LNCAP (cell line): ENCODE results near the gene PTPN21.

ENCODE experiments used
- TF ChIP-seq, protein P1 (sequence below): fragments of 450-650 bp; IDR thresholded peaks from 2 replicates; pipeline ENCODE4 v1.5.1; 2017; ENCODE audit warnings: mild to moderate bottlenecking

The PTPN21 gene

DNA sequence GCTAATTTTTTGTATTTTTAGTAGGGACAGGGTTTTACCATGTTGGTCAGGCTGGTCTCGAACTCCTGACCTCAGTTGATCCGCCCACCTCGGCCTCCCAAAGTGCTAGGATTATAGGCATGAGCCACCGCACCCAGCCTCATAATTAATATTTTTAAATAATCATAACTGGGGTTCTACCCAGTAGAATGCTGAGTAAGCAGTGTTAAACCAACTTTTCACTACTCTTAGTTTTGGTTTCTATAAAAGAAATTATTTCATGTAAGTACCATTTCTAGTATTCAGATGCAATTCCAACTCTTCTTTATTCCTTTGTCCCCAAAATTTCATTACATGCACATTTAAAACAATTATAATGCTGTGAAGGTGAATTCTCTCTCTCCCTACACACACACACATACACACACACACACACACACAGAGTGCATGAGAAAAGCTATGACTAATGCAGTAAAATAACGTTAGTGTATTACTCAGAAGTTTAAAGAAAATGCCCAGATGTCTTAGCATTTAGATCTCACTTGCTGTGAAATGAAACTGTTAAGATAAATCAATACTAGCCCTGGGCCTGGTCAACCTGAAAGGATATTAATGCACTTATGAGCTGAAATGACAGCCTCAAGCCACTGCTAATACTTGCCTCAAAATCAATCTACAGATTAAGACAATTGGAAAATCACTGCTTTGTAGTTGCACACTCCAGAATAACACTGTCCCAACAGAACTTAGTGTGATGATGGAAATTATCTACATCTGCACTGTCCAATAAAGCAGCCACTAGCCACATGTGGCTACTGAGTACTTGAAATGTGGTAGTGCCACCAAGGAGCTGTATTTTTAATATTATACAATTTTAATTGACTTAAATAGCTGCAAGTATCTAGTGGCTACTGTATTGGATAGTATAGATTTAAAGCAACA, 36.0 kb downstream of the PTPN21 start:
- TF ChIP-seq, protein P1, sequence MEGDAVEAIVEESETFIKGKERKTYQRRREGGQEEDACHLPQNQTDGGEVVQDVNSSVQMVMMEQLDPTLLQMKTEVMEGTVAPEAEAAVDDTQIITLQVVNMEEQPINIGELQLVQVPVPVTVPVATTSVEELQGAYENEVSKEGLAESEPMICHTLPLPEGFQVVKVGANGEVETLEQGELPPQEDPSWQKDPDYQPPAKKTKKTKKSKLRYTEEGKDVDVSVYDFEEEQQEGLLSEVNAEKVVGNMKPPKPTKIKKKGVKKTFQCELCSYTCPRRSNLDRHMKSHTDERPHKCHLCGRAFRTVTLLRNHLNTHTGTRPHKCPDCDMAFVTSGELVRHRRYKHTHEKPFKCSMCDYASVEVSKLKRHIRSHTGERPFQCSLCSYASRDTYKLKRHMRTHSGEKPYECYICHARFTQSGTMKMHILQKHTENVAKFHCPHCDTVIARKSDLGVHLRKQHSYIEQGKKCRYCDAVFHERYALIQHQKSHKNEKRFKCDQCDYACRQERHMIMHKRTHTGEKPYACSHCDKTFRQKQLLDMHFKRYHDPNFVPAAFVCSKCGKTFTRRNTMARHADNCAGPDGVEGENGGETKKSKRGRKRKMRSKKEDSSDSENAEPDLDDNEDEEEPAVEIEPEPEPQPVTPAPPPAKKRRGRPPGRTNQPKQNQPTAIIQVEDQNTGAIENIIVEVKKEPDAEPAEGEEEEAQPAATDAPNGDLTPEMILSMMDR, result no peak

DNA sequence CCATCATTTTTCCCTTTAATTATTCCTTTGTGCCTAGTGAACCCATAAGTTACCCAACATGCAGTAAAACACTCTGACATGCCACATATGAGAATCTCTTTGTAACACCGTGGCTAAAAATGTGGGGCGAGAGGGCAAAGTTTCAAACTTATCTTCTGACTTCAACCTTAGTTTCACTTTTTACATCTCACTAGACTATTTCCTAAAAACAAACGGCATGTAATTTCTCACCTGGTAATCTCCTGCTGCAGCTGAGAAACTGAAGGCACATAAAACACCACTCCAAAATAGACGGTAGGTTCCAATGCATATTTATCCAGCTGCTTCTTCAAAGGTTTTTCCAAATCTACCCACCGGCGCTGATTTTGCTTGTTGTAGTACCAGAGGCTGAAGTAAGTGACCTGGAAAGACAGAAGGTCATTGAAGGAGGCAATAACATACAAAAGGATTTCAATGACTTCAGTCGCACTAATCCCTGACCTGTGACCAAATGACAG, 37.9 kb downstream of the PTPN21 start:
- TF ChIP-seq, protein P1, result no peak

DNA sequence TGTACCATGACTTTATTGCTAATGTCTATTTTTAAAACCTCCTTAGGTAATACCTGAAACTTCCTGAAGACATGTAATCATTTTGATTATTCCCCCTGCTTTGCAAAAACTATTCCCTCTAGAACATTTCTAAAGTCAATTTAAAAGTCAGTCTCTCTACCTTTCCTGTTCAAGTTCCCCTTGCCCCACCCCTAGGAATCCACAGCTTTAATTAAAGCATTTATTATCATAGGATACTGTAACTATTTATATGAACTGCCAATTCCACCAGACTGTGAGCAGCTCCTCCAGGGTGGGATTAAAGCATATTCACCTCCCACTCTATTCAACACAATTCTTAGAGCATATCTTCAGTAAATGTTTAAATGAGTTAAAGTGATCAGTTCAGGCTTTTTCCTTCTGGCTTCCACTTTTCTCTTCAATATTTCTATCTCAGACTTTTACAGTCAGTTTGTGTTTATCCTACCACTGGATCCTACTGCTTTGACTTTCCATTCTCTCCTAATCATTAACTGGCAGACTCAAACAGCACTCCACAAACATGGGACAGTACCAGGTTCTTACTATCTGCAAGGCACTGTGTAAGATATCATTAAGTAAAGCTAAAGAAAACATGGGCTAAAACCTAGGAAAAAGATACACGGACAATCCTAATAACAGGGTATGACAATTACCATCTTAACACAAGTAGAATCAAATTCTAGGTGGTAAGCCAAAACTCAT, 39.1 kb downstream of the PTPN21 start:
- TF ChIP-seq, protein P1, result no peak

DNA sequence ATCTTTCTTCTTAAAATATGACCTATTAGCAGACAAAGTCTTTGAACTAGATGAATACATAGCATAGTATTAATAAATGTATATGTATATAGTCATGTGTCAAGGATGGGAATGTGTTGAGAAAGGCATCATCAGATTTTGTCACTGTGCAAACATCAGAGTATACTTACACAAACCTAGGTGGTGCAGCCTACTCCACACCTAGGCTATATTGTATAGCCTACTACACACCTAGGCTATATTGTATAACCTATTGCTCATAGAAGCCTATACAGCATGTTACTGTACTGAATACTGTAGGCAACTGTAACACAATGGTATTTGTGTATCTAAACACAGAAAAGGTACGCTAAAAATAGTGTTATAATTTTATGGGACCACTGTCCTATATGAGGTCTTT, 47.6 kb downstream of the PTPN21 start:
- TF ChIP-seq, protein P1, result no peak

DNA sequence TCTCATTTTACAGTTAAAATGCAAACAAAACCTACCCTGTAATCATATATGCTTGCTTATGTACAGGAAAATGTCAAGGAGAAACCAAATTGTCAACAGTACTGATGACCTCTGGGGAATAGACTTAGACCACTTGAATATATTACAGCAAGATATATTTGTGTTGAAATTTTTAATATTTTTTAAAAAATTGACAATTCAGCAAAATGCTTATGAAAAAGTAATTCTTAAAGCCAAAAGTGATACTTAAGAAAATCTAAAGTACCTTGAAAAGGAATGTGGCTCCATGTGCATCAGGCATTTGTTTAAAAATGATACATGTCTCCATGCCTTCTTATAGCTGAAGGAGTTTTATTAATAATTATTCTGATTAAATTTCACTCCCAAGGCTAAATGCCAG, 49.2 kb downstream of the PTPN21 start:
- TF ChIP-seq, protein P1, result no peak

DNA sequence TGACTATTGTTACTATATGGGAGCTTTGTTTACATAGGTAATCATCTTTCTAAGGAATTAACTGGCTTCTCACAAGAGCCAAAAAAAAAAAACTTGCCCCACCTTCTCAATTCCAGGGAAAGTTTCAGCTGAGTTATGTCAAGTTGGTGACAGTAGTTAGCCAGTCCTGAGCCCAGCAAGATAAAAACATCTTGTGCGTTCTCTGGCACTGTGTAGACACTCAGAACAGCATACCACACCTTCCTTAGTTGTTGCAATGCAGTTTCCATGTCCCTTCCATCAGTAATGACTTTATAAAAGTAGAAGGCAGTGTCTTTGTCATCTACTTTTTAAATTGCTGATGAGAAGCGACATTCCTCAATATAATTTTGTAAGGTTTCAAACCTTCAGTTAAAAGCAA, 50.2 kb downstream of the PTPN21 start:
- TF ChIP-seq, protein P1, result no peak

DNA sequence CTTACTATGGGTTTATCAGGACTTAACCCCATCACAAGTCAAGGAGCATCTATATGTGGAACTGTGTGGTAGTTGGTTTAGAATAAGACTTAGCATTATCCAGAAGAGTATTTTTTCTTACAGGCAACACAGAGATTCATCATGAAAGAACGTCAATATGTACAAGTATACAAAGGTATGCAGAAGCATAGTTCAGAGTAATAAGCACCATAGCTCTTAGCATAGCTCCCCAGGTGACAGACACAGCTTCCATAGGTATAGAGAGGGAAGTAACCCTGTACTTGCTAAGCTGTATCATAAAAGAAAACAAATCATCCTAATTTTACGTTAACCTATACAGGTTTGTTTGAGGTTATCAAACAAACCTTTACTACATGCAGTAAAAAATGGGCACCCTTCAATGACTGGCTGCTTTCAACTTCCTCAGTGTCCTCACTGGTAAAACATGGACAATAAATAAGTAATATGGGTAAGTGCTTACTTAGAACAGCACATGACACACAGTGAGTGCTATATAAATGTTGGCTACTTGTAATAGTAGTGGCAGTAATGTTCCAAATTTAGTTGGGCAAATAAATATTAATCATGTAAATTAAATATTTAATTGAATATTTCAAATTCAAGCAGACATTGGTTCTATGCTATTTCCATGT, 50.9 kb downstream of the PTPN21 start:
- TF ChIP-seq, protein P1, result no peak
